GM23248 (cell line): ENCODE results near the gene PPP1R27.

Experiments
- EZH2 ChIP-seq: fragments of 200-600 bp; sonication (generic); IDR thresholded peaks from 2 replicates; pipeline ENCODE4 v1.6.1; 2018; ENCODE audit warnings: antibody characterized with exemption, mild to moderate bottlenecking; ENCODE audit not compliant: insufficient read depth, poor library complexity, severe bottlenecking
- EZH2phosphoT487 ChIP-seq: fragments of 200-600 bp; sonication (generic); IDR thresholded peaks from 2 replicates; pipeline ENCODE4 v1.6.1; 2018; ENCODE audit warnings: antibody characterized with exemption, moderate library complexity, mild to moderate bottlenecking, low read depth; ENCODE audit not compliant: insufficient read depth

GRCh38 chr17:81854974-81855774, 20.3 kb upstream of the PPP1R27 start:
- TF ChIP-seq EZH2phosphoT487 (no peak), EZH2 (no peak)
